Middle frontal gyrus (tissue), 1 donor: ENCODE measurements around the gene ANGPTL5.
"Not testable (repeated sequence)": the region's sequence is repeated elsewhere in the genome, so short reads cannot be mapped to it uniquely, and the experiment has no call there.

Source experiments
- DNase-seq: peaks from one replicate; pipeline ENCODE4 v3.0.0-alpha.2; 2015; ENCODE audit warnings: low spot score; ENCODE audit errors: extremely low spot score

Gene ANGPTL5

GRCh38 chr11:101916422-101916821, at the start of gene ANGPTL5:
Gene ANGPTL5, minus strand, starts transcription at chr11:101916522. Its CDS starts 8,613 bp downstream, at chr11:101907909.
- DNase-seq = no peak

- not testable (repeated sequence) for DNase-seq
Measured at GRCh38 chr11:101964200-101964599, 47.9 kb upstream of the ANGPTL5 start.

GRCh38 chr11:101960231-101960630, 43.9 kb upstream of the ANGPTL5 start:
- no peak for DNase-seq

GRCh38 chr11:101955701-101956100, 39.4 kb upstream of the ANGPTL5 start:
- DNase-seq = no peak

- DNase-seq = no peak
Measured at GRCh38 chr11:101955278-101955677, 39.0 kb upstream of the ANGPTL5 start.

GRCh38 chr11:101949680-101950220, 33.4 kb upstream of the ANGPTL5 start:
- no peak for DNase-seq

GRCh38 chr11:101945448-101945847, 29.1 kb upstream of the ANGPTL5 start:
- DNase-seq = no peak

GRCh38 chr11:101944923-101945322, 28.6 kb upstream of the ANGPTL5 start:
- DNase-seq = no peak

- DNase-seq = no peak
Measured at GRCh38 chr11:101940901-101941520, 24.7 kb upstream of the ANGPTL5 start.

GRCh38 chr11:101931692-101932091, 15.4 kb upstream of the ANGPTL5 start:
- no peak for DNase-seq

- DNase-seq = no peak
Measured at GRCh38 chr11:101929294-101929915, 13.1 kb upstream of the ANGPTL5 start.

GRCh38 chr11:101923554-101923953, 7.2 kb upstream of the ANGPTL5 start:
- DNase-seq = no peak

GRCh38 chr11:101920992-101921391, 4.7 kb upstream of the ANGPTL5 start:
- no peak for DNase-seq

- no peak for DNase-seq
Measured at GRCh38 chr11:101917226-101917625, 904 bp upstream of the ANGPTL5 start.

- DNase-seq = no peak
Measured at GRCh38 chr11:101915791-101916291, 481 bp downstream of the ANGPTL5 start.

GRCh38 chr11:101914738-101915426, 1.4 kb downstream of the ANGPTL5 start, which contains the start of gene CEP126:
Gene CEP126, plus strand, starts transcription at chr11:101915010. Its CDS starts 275 bp downstream, at chr11:101915285.
- peak; percentile 92 for DNase-seq

GRCh38 chr11:101914341-101914737, 2.0 kb downstream of the ANGPTL5 start:
- DNase-seq = no peak

- no peak for DNase-seq
Measured at GRCh38 chr11:101913656-101914055, 2.7 kb downstream of the ANGPTL5 start.

- DNase-seq = no peak
Measured at GRCh38 chr11:101912823-101913284, 3.5 kb downstream of the ANGPTL5 start.

- DNase-seq = no peak
Measured at GRCh38 chr11:101909087-101909486, 7.2 kb downstream of the ANGPTL5 start.

- DNase-seq = no peak
Measured at GRCh38 chr11:101907815-101908214, 8.5 kb downstream of the ANGPTL5 start.

GRCh38 chr11:101894505-101894904, 21.8 kb downstream of the ANGPTL5 start:
- no peak for DNase-seq
